GM19023 (cell line): ENCODE results near the gene CELSR1.

Source experiments
- ATAC-seq: cut with Tn5 transposase; IDR thresholded peaks from one replicate; pipeline ENCODE4 v1.9.1; 2021; ENCODE audit warnings: mild to moderate bottlenecking, moderate library complexity; ENCODE audit not compliant: unreplicated experiment

CELSR1 gene

DNA sequence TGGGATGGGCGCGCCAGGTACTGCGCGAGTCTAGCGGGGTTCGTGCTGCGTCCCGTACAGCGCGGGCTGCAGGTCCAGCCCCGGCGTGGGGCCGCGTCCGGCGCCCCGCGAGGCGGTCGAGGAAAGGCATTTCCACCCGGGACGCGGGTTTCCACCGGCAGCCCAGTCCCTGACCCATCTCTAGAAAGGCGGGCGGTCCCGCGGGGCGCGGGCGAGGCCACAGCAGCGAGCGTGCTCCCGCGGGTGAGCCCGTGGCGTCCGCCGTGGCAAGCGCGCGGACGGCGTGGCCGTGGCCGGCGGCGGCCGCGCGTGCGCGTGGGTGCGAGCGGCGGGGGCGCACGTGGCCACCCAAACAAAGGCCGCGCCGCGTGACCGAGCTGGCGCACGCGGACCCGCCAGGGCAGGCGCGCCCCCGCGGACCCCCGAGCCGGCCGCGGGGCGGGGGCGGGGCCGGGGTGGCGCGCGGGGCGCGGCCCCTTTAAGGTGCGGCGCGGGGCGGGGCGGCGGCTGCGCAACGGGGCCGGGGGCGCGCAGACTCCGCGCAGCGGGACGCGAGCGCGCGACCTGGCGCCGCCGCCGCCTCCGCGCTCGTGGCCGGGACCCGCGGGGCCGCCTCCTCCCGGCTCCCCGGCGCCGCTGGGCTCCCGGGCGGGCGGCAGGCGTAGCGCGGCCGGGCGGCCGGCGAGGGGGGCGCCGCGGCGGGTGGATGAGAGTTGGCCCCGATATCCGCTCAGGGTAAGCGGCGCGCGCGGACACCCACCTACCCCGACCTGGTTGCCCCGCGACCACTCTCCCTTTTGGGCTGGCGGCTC is 39.3 kb upstream of the CELSR1 start:
- peak; percentile 42 for ATAC-seq

DNA sequence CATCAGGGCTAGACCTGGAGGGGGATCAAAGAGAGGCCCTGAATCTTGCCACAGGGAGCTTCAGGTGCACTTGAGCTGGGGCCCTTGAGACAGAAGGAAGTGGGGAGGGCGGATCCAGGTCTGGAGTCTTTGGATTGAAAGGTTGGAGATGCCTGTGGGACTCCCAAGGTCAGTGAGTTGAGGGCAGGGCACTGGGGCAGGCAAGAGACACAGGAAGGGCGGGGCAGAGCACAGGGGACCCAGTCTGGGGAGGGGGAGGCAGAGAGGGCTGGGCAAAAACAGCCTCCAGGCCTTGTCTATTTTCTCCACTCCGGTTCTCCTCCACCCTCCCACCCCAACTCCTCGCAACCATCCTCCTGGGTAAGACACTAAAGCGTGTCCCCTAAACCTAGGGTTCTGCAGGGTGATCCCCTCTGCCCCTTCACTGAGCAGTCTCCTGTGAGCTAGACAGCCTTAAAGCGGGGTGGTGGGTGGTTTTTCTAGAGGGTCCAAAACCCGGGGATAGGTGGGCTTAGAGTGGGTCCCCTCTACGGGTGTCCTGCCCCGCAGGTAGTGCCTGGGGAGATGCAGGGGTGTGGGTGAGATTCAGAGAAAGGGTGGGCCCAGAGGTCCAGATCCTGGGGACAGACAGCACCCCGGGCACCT is 38.6 kb upstream of the CELSR1 start:
- ATAC-seq: no peak

DNA sequence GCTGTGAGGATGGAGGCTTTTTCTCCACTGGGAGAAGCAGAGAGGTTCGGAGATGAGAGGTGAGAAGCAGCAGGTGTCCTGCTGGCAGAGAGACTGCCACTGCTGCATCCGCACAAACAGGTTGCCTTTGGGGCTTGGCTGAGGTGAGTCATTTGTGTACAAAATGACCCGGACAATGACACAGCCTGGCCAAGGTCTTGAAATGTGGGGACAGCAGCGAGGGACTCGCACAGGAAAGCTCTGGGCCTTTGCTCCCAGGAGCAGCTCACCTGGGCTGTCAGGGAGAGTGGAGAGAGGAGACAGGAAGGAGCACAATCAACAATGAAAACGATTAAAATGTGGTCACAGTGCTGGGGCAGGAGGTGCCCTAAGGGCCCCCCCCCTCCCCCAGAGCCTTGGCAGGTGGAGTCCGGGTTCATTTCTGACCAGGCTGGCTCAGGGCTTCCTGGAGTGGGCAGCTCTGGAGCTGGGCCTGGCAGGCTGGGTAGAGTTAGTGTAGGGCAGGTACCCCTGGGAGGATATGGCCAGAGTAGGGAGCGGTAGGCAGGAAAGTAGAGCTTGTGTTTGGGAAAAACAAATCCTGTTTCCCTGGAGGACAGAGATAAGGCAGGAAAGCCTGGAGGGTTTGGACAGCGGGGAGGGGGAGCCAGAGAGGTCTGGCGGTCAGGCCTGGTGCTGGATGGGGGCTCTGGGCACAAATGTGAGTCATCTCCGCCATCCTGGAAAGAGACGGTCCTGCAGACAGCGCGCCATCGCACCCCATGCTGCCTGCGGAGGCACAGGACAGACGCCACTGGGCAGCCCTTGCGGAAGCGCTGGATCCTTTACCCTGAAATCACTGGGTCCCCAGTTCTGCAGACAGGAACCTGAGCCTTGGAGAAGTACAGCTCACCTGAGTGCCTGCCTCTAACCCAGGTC is 37.8 kb upstream of the CELSR1 start:
- ATAC-seq: no peak

DNA sequence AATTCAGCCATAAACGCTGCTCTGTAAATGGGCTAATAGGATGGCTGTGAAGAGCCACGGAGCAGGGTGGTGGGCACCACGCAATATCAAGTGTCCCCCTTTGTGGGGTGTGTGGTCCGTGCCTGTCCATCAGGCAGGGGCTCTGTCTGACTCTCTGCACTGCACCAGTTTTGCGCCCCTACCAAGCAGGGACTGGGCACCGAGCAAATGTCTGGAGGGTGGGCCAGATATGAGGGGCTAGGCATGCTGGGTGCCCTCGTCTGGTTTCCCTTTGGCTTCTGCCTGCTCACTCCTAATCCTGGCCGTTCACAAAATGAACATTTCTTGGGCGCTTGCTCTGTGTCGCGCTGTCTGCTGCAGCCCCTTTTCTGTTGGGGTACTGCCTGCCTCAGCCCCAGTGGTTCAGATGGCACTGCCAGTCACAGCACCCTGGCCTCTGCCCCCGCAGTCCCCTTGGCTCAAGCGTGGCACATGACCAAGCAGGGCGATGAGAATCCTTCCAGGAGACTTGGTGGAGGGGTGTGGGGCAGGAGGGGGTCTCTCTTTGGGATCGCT is 37.1 kb upstream of the CELSR1 start:
- ATAC-seq: no peak

DNA sequence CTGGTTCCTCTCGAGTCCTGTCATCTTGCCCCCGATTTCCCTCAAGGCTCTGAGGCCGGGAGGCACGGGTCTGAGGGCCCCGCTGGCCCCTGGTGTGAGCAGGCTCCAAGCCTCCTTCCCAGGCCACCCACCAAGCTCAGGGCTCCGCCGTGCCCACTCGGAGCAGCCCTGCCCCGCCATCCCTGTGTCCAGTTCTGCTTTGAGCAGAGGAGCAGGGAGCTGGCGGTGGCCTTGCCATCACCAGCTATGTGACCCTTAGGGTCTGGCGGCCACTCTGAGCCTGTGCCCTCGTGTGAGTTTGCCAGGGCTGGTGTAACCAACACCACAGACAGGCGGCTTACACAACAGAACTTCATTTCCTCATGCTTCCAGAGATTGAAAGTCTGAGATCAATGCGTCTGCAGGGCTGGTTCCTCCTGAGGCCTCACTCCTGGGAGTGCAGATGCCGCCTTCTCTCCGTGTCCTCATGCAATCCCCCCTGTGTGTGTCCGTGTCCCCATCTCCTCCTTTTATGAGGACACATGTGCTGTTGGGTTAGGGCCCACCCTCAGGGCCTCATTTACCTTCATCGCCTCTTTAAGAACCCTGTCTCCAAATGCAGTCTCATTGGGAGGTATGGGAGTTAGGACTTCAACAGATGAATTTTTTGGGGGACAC is 36.5 kb upstream of the CELSR1 start:
- no peak for ATAC-seq

DNA sequence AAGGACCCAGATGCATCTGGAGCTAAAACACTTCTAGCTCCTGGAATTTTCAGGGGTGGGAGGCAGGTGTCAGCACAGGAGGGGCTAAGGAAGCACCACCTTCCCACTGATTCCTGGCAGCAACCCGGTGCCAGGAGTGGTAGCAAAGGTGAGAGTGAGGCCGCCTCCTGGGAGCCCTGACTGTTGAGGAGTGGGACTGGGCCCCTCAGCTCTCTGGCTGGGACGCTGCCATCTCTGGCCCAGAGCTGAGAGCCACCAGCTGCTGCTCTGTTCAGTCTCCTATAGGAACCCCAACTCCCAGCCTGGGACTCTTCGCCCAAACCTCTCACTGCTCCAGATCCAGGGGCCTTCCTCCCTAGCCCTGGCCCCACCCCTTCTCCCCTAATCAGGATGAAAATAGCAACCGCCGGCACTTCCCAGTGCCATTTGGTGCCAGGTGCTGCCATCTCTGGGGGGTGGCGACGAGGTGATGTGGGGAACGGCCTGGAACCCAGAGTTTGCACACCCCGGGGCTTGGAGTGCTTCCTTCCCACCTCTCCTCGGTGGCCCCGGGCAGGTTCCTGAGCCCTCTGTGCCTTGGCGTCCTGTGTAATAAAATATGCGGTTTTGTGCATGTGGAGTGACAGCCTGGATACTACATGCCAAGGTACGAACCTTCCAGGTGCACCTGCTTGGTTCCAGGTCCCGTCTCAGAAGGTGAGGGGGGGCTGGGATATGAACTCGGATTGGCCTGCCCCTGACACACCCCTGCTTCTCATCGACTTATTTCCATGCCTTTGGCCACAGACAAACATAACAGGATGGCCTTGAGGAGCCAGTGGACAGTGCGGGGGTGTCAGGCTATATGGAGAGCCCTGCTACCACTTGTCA is 35.7 kb upstream of the CELSR1 start:
- ATAC-seq: no peak

DNA sequence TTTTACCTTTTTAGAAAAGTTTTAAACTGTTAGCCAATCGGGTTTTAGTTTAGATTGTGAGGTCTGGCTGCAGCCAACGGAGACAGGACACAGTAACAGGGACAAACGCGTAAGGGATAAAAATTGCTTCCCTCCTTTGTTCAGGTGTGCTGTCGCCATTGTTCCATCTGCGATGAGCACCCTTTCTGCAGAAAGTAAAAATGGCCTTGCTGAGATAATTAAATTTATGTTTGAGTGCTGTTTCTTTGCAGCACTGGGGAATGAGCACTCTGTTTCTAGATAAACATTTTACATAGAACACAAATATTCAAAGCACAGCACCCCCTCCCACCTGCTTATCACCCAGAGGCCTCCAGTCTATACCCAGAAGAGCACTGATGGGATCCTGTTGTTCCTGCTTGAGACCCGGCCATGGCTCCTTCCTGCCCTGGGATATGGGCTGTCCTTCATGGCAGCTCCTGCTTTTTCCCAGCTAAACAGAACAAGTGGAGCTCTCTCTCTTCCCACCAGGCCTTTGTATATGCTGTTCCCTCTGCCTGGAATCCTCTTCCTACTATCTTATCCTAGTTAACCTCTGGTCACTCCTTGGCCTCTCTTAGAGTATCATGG is 34.3 kb upstream of the CELSR1 start:
- ATAC-seq: no peak

DNA sequence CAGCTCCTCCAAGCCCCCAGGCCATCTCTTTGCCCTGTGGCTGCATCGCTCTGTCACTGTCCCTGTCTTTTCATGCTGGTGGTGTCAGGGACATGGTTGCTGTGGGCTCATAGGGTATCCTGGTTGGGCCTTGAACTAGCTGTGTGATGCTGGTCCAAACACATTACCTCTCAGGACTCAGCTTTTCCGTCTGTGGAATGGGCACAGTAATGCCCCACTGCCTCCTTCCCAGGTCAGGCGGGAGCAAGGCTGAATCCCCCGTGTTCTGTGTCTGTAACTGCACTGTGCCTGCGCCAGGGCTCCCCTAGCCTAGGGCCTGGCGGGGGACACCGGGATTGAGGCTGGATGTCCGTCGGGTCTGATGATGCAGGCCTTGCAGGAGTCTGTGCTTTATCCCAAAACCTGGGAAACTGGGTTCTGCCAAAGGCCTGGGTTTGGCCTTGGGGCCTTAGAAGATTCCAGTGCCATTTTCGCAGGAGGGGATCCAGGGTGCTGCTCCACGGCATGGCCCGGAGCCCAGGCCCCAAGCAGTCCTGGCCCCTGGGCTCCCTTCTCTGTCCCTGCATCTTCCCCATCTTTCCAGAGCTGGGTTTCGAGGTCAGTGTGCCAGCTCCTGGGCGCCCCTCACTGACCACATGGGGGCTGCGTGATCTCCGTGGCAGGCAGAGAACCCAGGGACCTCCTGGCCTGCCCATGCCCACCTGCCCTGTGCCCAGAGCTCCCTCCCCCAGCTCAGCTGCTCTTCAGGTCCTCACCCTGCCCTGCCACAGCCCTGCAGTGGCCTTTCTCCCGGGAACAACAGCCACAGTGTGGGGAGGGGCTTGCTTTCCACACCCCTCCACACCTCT is 32.7 kb upstream of the CELSR1 start:
- ATAC-seq: no peak

DNA sequence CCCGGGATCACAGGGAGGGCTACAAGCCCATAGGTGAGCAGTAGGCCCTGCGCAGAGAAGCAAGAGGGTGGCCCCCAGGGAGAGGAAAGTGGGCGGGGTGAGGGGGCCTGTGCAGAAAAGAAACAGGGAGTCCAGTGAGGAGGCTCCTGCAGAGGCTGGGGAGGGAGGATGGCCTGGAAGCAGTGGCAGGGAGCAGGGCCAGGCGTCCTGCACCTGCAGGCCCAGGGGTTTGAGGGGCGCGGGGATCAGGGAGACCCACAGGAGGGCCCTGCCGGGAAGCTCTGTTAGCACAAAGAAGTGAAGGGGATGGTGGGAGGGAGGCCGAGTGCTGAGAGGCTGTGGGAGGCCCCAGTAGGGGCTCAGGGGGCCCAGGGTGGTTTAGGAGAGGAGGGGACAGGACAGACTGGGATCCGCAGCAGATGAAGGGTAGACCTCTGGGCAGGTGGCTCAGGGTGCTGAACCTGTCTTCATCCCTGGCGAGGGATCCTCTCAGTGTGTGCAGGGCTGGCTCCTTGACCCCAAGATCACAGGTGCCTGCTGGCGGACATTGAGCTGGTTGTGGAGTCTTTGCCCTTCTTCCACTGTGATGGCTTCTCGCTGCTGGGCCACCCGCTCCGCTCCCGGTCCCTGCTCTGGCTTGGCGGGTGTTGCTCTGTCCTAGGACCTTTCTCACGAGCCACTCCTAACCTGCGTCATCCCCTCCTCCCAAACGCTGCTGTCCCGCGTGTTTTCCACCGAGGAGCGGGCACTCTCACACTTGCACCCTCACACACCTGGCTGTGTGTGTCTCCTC is 31.8 kb upstream of the CELSR1 start:
- no peak for ATAC-seq

DNA sequence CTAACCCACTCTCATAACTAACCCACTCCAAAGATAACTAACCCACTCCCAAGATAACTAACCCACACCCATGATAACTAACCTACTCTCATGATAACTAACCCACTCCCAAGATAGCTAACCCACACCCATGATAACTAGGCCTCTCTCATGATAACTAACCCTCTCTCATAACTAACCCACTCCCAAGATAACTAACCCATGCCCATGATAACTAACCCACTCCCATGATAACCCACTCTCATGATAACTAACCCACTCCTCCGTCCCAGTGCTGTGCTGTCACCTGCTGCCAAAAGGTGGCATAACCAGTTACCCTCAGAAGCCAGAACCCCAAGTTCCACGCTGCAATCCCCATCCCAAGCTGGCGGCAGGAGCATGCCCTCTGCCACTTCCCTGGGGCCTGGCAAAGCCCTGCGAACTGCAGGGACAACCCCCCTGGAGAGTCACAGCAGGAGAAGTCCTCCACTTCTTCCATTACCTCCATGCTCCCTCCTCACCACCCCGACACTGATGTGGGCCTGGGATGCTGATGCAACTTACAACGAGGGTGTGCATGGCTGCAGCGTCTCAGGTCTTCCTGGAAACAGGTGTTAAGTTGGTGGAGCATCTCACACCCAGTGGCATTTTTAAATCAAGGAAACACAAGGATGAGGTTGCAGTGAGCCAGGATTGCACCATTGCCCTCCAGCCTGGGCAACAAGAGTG is 30.8 kb upstream of the CELSR1 start:
- ATAC-seq: no peak

DNA sequence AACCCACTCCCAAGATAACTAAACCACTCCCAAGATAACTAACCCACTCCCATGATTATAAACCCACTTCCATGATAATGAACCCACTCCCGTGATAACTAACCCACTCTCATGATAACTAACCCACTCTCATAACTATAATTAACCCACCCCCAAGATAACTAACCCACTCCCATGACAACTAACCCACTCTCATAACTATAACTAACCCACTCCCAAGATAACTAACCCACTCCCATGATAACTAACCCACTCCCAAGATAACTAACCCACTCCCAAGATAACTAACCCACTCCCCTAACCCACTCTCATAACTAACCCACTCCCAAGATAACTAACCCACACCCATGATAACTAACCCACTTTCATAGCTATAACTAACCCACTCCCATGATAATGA is 30.1 kb upstream of the CELSR1 start:
- no peak for ATAC-seq

DNA sequence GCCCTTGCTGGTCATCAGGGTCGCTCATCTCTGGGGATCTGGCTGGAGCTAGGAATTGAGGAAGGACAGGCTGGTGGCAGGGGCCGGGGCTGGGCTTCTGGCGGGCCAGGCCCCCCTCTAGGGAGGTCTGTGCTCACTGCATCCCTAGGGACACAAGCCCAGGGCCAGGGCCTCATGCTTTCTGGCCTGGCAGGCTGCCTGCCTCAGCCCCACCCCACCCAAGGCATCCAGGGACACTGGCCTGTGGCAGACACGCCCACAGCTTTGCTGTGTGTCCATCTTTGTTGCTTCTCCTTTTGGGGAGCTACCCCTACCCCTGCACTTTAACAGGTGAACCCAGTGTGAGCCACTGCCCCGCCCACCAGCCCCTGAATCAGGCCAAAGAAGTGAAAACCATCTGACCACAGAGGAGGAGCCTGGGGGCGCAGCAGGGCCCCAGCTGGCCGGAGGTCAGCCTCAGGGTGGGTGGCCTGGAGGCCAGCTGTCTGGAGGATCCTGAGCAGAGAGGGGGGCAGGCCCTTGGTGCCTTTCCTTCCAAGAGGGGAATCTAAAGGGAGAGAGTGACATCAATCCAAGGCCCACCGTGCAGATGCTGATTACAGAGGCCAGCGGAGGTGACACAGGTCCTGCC is 26.8 kb upstream of the CELSR1 start:
- ATAC-seq: no peak

DNA sequence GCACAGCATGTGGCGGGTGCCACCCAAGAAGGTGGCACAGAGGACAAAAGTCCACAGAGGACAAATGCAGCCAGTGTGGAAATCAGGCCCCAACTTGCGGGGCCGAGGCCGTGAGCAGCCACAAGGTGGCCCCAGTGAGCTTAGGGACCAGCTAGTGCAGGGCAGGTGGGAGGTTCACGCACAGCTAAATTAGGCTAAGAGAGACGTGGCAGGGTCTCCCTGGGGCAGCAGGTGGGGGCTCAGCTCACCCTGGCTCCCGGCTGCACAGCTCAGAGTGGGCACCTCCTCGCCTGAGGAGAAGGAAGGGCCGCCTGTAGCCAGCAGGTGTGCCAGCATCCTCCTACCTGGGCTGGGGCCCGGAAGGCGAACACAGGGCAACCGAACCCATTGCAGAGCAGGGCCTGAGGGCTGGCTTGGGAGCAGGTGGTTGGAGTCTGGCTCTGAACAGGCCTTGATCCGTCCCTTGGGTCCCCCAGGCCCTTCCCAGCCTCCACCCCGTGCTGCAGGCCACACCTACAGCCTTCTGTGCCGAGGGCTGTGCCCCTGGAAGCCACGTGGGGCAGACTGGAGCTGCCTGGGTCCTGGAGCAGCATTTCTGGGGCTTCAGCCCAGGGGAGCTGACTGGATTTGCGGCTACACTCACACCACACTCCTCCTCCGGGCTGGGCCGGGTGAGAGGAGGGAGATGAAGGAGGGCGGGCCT is 26.1 kb upstream of the CELSR1 start:
- ATAC-seq: no peak

DNA sequence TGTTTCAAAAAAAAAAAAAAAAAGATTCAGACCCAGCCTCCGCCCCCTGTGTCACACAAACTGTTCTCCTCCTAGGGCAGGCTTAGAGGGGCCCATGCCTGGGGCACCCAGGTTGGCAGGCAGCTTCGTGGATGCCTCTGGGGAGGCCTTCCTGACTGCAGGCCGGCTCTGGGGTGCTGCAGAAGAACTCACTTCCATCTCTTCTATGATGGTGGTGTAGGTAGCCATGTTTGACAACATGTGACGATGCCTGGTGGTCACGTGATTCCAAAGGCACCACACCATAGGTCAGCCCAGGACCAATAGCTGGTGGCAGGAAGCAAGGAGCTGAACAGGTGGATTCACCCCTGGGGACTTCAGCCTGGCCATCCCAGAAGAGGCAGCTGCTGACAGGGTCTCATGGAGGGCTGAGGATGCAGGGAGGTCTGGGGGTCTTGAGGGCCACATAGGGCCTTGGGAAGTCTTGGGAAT is 24.1 kb upstream of the CELSR1 start:
- ATAC-seq: no peak

DNA sequence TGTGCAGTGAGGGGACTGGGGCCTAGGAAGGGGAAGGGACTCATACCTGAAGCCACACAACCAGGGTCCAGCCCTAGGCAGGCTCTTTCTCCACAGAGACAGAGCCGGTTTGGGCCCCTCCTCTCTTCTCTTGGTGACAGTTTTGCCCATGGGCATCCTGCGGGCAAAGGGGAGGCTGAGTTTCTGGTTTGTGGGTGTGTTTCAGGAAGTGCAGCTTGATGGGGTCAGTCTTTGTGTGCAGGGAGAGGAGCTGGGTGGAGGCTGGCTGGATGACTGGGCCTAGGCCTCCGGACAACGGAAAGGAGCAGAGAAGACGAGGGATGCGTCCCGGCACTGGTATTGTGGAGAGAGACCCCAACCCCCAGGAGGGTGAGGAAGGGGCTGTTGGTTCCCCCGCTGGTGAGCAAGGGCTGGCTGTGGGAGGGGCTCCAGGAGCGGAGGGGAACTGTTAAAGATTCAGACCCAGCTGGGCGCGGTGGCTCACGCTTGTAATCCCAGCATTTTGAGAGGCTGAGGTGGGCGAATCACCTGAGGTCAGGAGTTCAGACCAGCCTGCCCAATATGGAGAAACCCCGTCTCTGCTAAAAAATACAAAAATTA is 23.4 kb upstream of the CELSR1 start:
- no peak for ATAC-seq
